ENCODE results near the gene FAM89A. TPM values are rescaled to one million over a fixed set of nuclear protein-coding genes. Genes with fewer than 3 reads are reported as not detected.

FAM89A gene
- total RNA-seq, 1 experiment from 2014 or later: 1.5 TPM

GRCh38 chr1:231070758-231071444 lies 30.8 kb upstream of the FAM89A start:
- H3K4me1 Mint-ChIP-seq: peaks cover 7 to 14% of the 10 kb centered on the region in 2 experiments
- DNase-seq: no peak
- no peaks in the 10 kb centered on the region for H4K20me1 ChIP-seq (ENCODE audit: control insufficient read depth, insufficient read depth, insufficient read length)
- H2BK5ac ChIP-seq (ENCODE audit: insufficient read length, low read length): no peak overlapping the region
- no peaks in the 10 kb centered on the region for H3K4me1 ChIP-seq (ENCODE audit: insufficient read depth, low read length)
- H2BK20ac ChIP-seq (ENCODE audit: low read depth, low read length, poor library complexity, severe bottlenecking): no peak overlapping the region
- H3K4ac ChIP-seq (ENCODE audit: low read depth, low read length): no peak overlapping the region
- H3K27me3 Mint-ChIP-seq (ENCODE audit: low read depth): peaks cover 88% of the 10 kb centered on the region
- H3K4me3 Mint-ChIP-seq: no peak overlapping the region
- H3K4me2 ChIP-seq (ENCODE audit: insufficient read depth, insufficient read length, low read length): no peak overlapping the region
- no CpG with 5 or more reads among the region's 8 CpGs for WGBS (ENCODE audit: extremely low coverage, insufficient read length, low lambda C conversion rate)
- H3K9me3 Mint-ChIP-seq: peaks cover 3 to 4% of the 10 kb centered on the region in 2 experiments; a peak in 4 of 5 replicates
- no peak overlapping the region for H2BK15ac ChIP-seq (ENCODE audit: low read depth, low read length)
- H3K56ac ChIP-seq (ENCODE audit: insufficient read length, low read depth, low read length): no peak overlapping the region
- no peak overlapping the region for H3K27ac Mint-ChIP-seq
- H2AK5ac ChIP-seq (ENCODE audit: insufficient read length, low read length): no peak overlapping the region
- H3K9me3 ChIP-seq (ENCODE audit: control insufficient read depth, low read depth, low read length): no peaks in the 10 kb centered on the region
- H3T11ph ChIP-seq (ENCODE audit: low read length): no peak overlapping the region
- no peak for TF ChIP-seq CTCF (conservative IDR thresholded peaks at IDR 0.05)
- peaks cover 0 to 4% (median 0%) of the 10 kb centered on the region in 3 experiments; a peak in 2 of 7 replicates for H3K36me3 Mint-ChIP-seq (ENCODE audit: insufficient read depth in 1 of 3, low read depth in 3 of 3)
- H2AFZ ChIP-seq (ENCODE audit: low read length): no peak overlapping the region
- H4K8ac ChIP-seq (replicated peaks; ENCODE audit: insufficient read length, low read depth, low read length): no peak overlapping the region
- H3K79me1 ChIP-seq (ENCODE audit: insufficient read depth, low read depth, low read length, poor library complexity, severe bottlenecking): no peaks in the 10 kb centered on the region
- H3K18ac ChIP-seq (ENCODE audit: insufficient read length, low read depth, low read length): no peak overlapping the region
- no peaks in the 10 kb centered on the region for H3K23me2 ChIP-seq (ENCODE audit: insufficient read length, low read depth, low read length, poor library complexity, severe bottlenecking)
- no peak overlapping the region for H4K91ac ChIP-seq (ENCODE audit: insufficient read length, low read depth, low read length)
- no peak overlapping the region for H3K27ac ChIP-seq (ENCODE audit: insufficient read length, low read depth, low read length)
- no peaks in the 10 kb centered on the region for H3K27me3 ChIP-seq (ENCODE audit: insufficient read depth, low read length)
- no peak overlapping the region for H4K5ac ChIP-seq (ENCODE audit: insufficient read length, low read depth, low read length)
- no peak overlapping the region for H2BK12ac ChIP-seq (ENCODE audit: insufficient read length, low read depth, low read length)
- H2BK120ac ChIP-seq (ENCODE audit: low read depth, low read length, poor library complexity, severe bottlenecking): no peak overlapping the region
- H3K79me2 ChIP-seq (ENCODE audit: insufficient read depth, low read length): no peaks in the 10 kb centered on the region
- H3K9ac ChIP-seq (ENCODE audit: extremely low read depth, insufficient read length, low read length): no peak overlapping the region
- no peak overlapping the region for H3K23ac ChIP-seq (ENCODE audit: insufficient read length, low read depth, low read length)
- H3K14ac ChIP-seq (ENCODE audit: insufficient read depth, low read length): no peak overlapping the region
